Testis (tissue), 3 donors: ENCODE results near the gene LRPAP1. TPM values are rescaled to one million over a fixed set of nuclear protein-coding genes. Genes with fewer than 3 reads are reported as not detected.
"Not testable (repeated sequence)": the region's sequence is repeated elsewhere in the genome, so short reads cannot be mapped to it uniquely, and the experiment has no call there.

Experiments
- DNase-seq: peaks from one replicate; pipeline ENCODE4 v3.0.0-alpha.2; 2019
- H3K27ac ChIP-seq, 2 donors: fragments of 200-600 bp; sonication (generic); one replicate each; pipeline ENCODE4 v1.5.1; 2019
- H3K27me3 ChIP-seq: fragments of 200-600 bp; sonication (generic); one replicate; pipeline ENCODE4 v1.5.1; 2019
- H3K36me3 ChIP-seq: fragments of 200-600 bp; sonication (generic); one replicate; pipeline ENCODE4 v1.5.1; 2017; ENCODE audit warnings: low read depth; ENCODE audit errors: missing control alignments
- H3K4me1 ChIP-seq: fragments of 200-600 bp; sonication (generic); one replicate; pipeline ENCODE4 v1.5.1; 2019
- H3K4me3 ChIP-seq, 2 donors: fragments of 200-600 bp; sonication (generic); one replicate each; pipeline ENCODE4 v1.5.1; 2017 to 2019
- H3K9me3 ChIP-seq: fragments of 200-600 bp; sonication (generic); one replicate; pipeline ENCODE4 v1.5.1; 2017
- CTCF ChIP-seq, 3 experiments: fragments of 450-650 bp in 2 of 3; fragments of 200-600 bp in 1 of 3; sonication (generic) in 1 of 3; IDR thresholded peaks; one replicate each; pipeline ENCODE4 v1.5.1; 2016 to 2019; ENCODE audit warnings: antibody characterized with exemption in 3 of 3, mild to moderate bottlenecking in 2 of 3, moderate library complexity in 1 of 3
- POLR2A ChIP-seq: fragments of 450-650 bp; IDR thresholded peaks from one replicate; pipeline ENCODE4 v1.6.1; 2017; ENCODE audit warnings: antibody characterized with exemption, mild to moderate bottlenecking, moderate library complexity
- WGBS, 2 donors: methylation state at CpG; one replicate each; pipeline ENCODE4 v1.1.5; 2018; 5-methylcytosine and 5-hydroxymethylcytosine counted together
- intact Hi-C: fragments of 100-400 bp; cut with DNase I; formaldehyde crosslinking; loops from one replicate; pipeline ENCODE4 v1.15.1; 2023; ENCODE audit warnings: low total_unique reads
- polyA plus RNA-seq: library from polyadenylated mRNA; stranded (reverse); fragments of 350-450 nt; fragmentation: Illumina TruSeq; extraction: RNeasy Lipid Tissue Mini Kit (QIAGEN cat#74804); gene quantifications from one replicate; pipeline ENCODE4 v1.2.3, GENCODE V29; 2014; ENCODE audit warnings: low read depth, low replicate concordance; ENCODE audit not compliant: insufficient read depth
- total RNA-seq, 2 donors: library from RNA; depleted of rRNA; stranded (reverse); fragments of >200 nt; gene quantifications; one replicate each; pipeline ENCODE4 v1.2.3, GENCODE V29; 2016

The LRPAP1 gene
- total and polyA plus RNA-seq, 3 donors from 2014 or later: 179 to 337 (median 279) TPM

- H3K4me3 ChIP-seq, H3K27me3 ChIP-seq, H3K9me3 ChIP-seq, H3K27ac ChIP-seq, H3K36me3 ChIP-seq, H3K4me1 ChIP-seq, intact Hi-C loops: not testable (repeated sequence)
- WGBS, 2 donors: 38% methylated on average over 8 to 10 of the region's 12 CpGs
- DNase-seq: peak; percentile 23
- peak in 1 of 3 experiments; percentile 14 for TF ChIP-seq CTCF (IDR thresholded peaks at IDR 0.05)
Observed at GRCh38 chr4:3566301-3566700, 34.1 kb upstream of the LRPAP1 start.

GRCh38 chr4:3564948-3565347, 32.7 kb upstream of the LRPAP1 start:
- H3K27ac ChIP-seq, H3K27me3 ChIP-seq, DNase-seq, H3K36me3 ChIP-seq, H3K4me3 ChIP-seq, H3K9me3 ChIP-seq, intact Hi-C loops, H3K4me1 ChIP-seq: not testable (repeated sequence)
- WGBS, 2 donors: 96% methylated on average over 30 of the region's 31 CpGs; no CpG with 5 or more reads in 1 of the 2 donors

GRCh38 chr4:3563403-3563802, 31.2 kb upstream of the LRPAP1 start:
- H3K36me3 ChIP-seq: no peaks in the 10 kb centered on the region
- intact Hi-C loops: no loop called here
- H3K9me3 ChIP-seq: no peaks in the 10 kb centered on the region
- H3K4me1 ChIP-seq: no peaks in the 10 kb centered on the region
- TF ChIP-seq POLR2A: no peak
- no peak for TF ChIP-seq CTCF (IDR thresholded peaks at IDR 0.05)
- WGBS, 2 donors: 90 to 97% methylated on average over 13 to 24 of the region's 24 CpGs
- H3K4me3 ChIP-seq: no peak overlapping the region
- no peak overlapping the region for H3K27ac ChIP-seq
- no peak for DNase-seq
- H3K27me3 ChIP-seq: no peaks in the 10 kb centered on the region

GRCh38 chr4:3562127-3562526, 29.9 kb upstream of the LRPAP1 start:
- WGBS, 2 donors: 88 to 90% methylated on average over 6 of the region's 8 CpGs
- H3K27ac ChIP-seq, H3K4me1 ChIP-seq, H3K4me3 ChIP-seq, H3K27me3 ChIP-seq, intact Hi-C loops, H3K36me3 ChIP-seq, H3K9me3 ChIP-seq, DNase-seq: not testable (repeated sequence)

GRCh38 chr4:3560465-3560864, 28.2 kb upstream of the LRPAP1 start:
- DNase-seq, H3K9me3 ChIP-seq, H3K36me3 ChIP-seq, H3K27ac ChIP-seq, H3K4me3 ChIP-seq, intact Hi-C loops, H3K27me3 ChIP-seq, H3K4me1 ChIP-seq: not testable (repeated sequence)
- 85 to 94% methylated on average over 1 of the region's 1 CpG for WGBS, 2 donors

- H3K4me1 ChIP-seq, H3K9me3 ChIP-seq, H3K36me3 ChIP-seq, intact Hi-C loops, H3K27ac ChIP-seq, H3K4me3 ChIP-seq, H3K27me3 ChIP-seq: not testable (repeated sequence)
- DNase-seq: peak; percentile 23
- WGBS, 2 donors: 46 to 52% methylated on average over 5 to 9 of the region's 13 CpGs
Observed at GRCh38 chr4:3559381-3560290, 27.4 kb upstream of the LRPAP1 start.

GRCh38 chr4:3558514-3558836, 26.3 kb upstream of the LRPAP1 start:
- H3K36me3 ChIP-seq, H3K27ac ChIP-seq, H3K4me3 ChIP-seq, DNase-seq, intact Hi-C loops, H3K27me3 ChIP-seq, H3K9me3 ChIP-seq, H3K4me1 ChIP-seq: not testable (repeated sequence)
- 64 to 92% methylated on average over 2 to 7 of the region's 7 CpGs for WGBS, 2 donors

- DNase-seq, H3K9me3 ChIP-seq, H3K4me3 ChIP-seq, H3K27ac ChIP-seq, H3K27me3 ChIP-seq, intact Hi-C loops, H3K4me1 ChIP-seq, H3K36me3 ChIP-seq: not testable (repeated sequence)
- 84 to 85% methylated on average over 4 to 16 of the region's 17 CpGs for WGBS, 2 donors
Observed at GRCh38 chr4:3557676-3558513, 25.7 kb upstream of the LRPAP1 start.

- H3K36me3 ChIP-seq, H3K4me3 ChIP-seq, H3K9me3 ChIP-seq, DNase-seq, H3K27ac ChIP-seq, intact Hi-C loops, H3K4me1 ChIP-seq, H3K27me3 ChIP-seq: not testable (repeated sequence)
- 82 to 92% methylated on average over 8 to 9 of the region's 9 CpGs for WGBS, 2 donors
Observed at GRCh38 chr4:3557088-3557492, 24.9 kb upstream of the LRPAP1 start.
